Measurements from ENCODE around the gene HDGF.

- TF ChIP-seq, protein P1, sequence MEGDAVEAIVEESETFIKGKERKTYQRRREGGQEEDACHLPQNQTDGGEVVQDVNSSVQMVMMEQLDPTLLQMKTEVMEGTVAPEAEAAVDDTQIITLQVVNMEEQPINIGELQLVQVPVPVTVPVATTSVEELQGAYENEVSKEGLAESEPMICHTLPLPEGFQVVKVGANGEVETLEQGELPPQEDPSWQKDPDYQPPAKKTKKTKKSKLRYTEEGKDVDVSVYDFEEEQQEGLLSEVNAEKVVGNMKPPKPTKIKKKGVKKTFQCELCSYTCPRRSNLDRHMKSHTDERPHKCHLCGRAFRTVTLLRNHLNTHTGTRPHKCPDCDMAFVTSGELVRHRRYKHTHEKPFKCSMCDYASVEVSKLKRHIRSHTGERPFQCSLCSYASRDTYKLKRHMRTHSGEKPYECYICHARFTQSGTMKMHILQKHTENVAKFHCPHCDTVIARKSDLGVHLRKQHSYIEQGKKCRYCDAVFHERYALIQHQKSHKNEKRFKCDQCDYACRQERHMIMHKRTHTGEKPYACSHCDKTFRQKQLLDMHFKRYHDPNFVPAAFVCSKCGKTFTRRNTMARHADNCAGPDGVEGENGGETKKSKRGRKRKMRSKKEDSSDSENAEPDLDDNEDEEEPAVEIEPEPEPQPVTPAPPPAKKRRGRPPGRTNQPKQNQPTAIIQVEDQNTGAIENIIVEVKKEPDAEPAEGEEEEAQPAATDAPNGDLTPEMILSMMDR (IDR thresholded peaks at IDR 0.05) = peak; percentile 85 to 96 (median 91)
- no peak for TF ChIP-seq POLR2A (IDR thresholded peaks at IDR 0.05)
Observed at GRCh38 chr1:156725683-156726280, 25.7 kb downstream of the HDGF start.

Measured in body of pancreas (tissue), 4 donors.